ENCODE measurements around the gene KCNK5. TPM values are rescaled to one million over a fixed set of nuclear protein-coding genes. Genes with fewer than 3 reads are reported as not detected.

The KCNK5 gene
- total and polyA plus RNA-seq, 9 of the 15 experiments (the other 6 are each of a cell fraction or from before 2014, with no cell fraction given) = 1.5 to 45.8 (median 25.8) TPM

GRCh38 chr6:39273406-39273821 lies 44.1 kb upstream of the KCNK5 start (continued):
- TF ChIP-seq ZNF518B (CRISPR knock-in tag; IDR thresholded peaks at IDR 0.05) = no peak
- TF ChIP-seq RBM15 (IDR thresholded peaks at IDR 0.05; ENCODE audit: insufficient read depth, low read length) = no peak
- TF ChIP-seq MCM2 (IDR thresholded peaks at IDR 0.05; ENCODE audit: low read depth) = no peak
- no peak for TF ChIP-seq MCM7 (IDR thresholded peaks at IDR 0.05)
- no peak for TF ChIP-seq PHF20 (IDR thresholded peaks at IDR 0.05; ENCODE audit: partially characterized antibody)
- TF ChIP-seq SREBF2 (CRISPR knock-in tag; IDR thresholded peaks at IDR 0.05) = no peak
- no peak for TF ChIP-seq RNF219 (CRISPR knock-in tag; IDR thresholded peaks at IDR 0.05)
- no peak for TF ChIP-seq TSC22D4 (tag; IDR thresholded peaks at IDR 0.05)
- no peak for TF ChIP-seq E2F5 (CRISPR knock-in tag; IDR thresholded peaks at IDR 0.05)
- TF ChIP-seq ZNF444 (CRISPR knock-in tag; IDR thresholded peaks at IDR 0.05) = no peak
- TF ChIP-seq MYBL2 (IDR thresholded peaks at IDR 0.05; ENCODE audit: low read depth) = no peak
- no peak for TF ChIP-seq MYBL2 (CRISPR knock-in tag; IDR thresholded peaks at IDR 0.05; ENCODE audit: borderline replicate concordance)
- no peak for TF ChIP-seq CREBBP (IDR thresholded peaks at IDR 0.05; ENCODE audit: low read depth, low read length)
